Pancreas (tissue), 10 donors: ENCODE results near the gene SSBP3. TPM values are rescaled to one million over a fixed set of nuclear protein-coding genes. Genes with fewer than 3 reads are reported as not detected.

Source experiments
- ATAC-seq, 4 donors: fragments of 200-7000 bp; cut with Tn5 transposase; one replicate each; pipeline versions ENCODE4 v1.8.0 to v1.9.1; 2020; ENCODE audit warnings: mild to moderate bottlenecking in 4 of 4, moderate library complexity in 4 of 4
- DNase-seq, 6 donors: peaks; one replicate each; pipeline ENCODE4 v3.0.0-alpha.2; 2020
- FAIRE-seq: peaks from 2 replicates; lab custom pipeline; 2012; peaks lifted over from hg19 to GRCh38; lab: Jason Lieb, UNC
- H3K27ac ChIP-seq, 4 donors: fragments of 200-600 bp; sonication (generic); 1 replicate in 3 of 4; 2 replicates in 1 of 4; pipeline versions ENCODE4 v1.5.0 to v1.8.0; 2020
- H3K27me3 ChIP-seq, 4 donors: fragments of 200-600 bp; one replicate each; pipeline ENCODE4 v1.8.0; 2021
- H3K36me3 ChIP-seq, 3 donors: fragments of 200-600 bp; sonication (generic) in 1 of 3; one replicate each; pipeline versions ENCODE4 v1.5.0 to v1.8.0; 2020 to 2021
- H3K4me1 ChIP-seq, 3 donors: fragments of 200-600 bp; one replicate each; pipeline ENCODE4 v1.8.0; 2021
- H3K4me3 ChIP-seq, 4 donors: fragments of 200-600 bp; sonication (generic) in 2 of 4; one replicate each; pipeline versions ENCODE4 v1.5.0 to v1.8.0; 2020 to 2021
- H3K9me3 ChIP-seq, 4 donors: fragments of 200-600 bp; one replicate each; pipeline ENCODE4 v1.8.0; 2021
- WGBS, 2 donors: extraction: QIAGEN DNeasy Blood & Tissue Kit; methylation state at CpG; one replicate each; pipeline ENCODE4 v1.1.7; 2013; 5-methylcytosine and 5-hydroxymethylcytosine counted together
- intact Hi-C, 3 donors: fragments of 100-400 bp; cut with DNase I; formaldehyde crosslinking; loops; one replicate each; pipeline versions ENCODE4 v1.11.1 to v1.14.2; 2022
- polyA plus RNA-seq, 2 donors: library from polyadenylated mRNA; stranded (reverse); fragments of 200-250 nt; gene quantifications; one replicate each; pipeline ENCODE4 v1.2.3, GENCODE V29; 2013
- total RNA-seq, 6 donors: library from RNA; stranded (reverse); fragmentation: NEBNext Ultra II Directional in 4 of 6; extraction: Animal tissue kit (Norgen Biotek cat#: 25700) in 4 of 6; gene quantifications; one replicate each; pipeline versions ENCODE4 v1.2.1 to v1.2.4, GENCODE V29; 2021 to 2023
- TF ChIP-seq, protein P1 (sequence below), 4 donors: fragments of 200-600 bp; sonication (generic) in 3 of 4; IDR thresholded peaks; one replicate each; pipeline versions ENCODE4 v1.5.0 to v1.8.0; 2021; ENCODE audit warnings: antibody characterized with exemption in 4 of 4
- donor health status: healthy with polysubstance abuse.
- donor health status: DM: no; HTN: no; CAD: no; lungs with moderate emphysema.
- donor health status: DM: no; HTN: no; CAD: no.
- donor health status: control.
- donor health status: control.
- donor health status: Bipolar disorder and iron deficiency.
- donor health status: DM: yes; HTN: yes; CAD: no.
- donor health status: DM: no; HTN: no; CAD: no.
- donor health status: DM: no; HTN: no; CAD: no.
- donor health status: DM: yes; HTN: yes; CAD: no.

The SSBP3 gene
- total and polyA plus RNA-seq, 8 donors, result 16.4 to 31.0 (median 22.9) TPM

DNA sequence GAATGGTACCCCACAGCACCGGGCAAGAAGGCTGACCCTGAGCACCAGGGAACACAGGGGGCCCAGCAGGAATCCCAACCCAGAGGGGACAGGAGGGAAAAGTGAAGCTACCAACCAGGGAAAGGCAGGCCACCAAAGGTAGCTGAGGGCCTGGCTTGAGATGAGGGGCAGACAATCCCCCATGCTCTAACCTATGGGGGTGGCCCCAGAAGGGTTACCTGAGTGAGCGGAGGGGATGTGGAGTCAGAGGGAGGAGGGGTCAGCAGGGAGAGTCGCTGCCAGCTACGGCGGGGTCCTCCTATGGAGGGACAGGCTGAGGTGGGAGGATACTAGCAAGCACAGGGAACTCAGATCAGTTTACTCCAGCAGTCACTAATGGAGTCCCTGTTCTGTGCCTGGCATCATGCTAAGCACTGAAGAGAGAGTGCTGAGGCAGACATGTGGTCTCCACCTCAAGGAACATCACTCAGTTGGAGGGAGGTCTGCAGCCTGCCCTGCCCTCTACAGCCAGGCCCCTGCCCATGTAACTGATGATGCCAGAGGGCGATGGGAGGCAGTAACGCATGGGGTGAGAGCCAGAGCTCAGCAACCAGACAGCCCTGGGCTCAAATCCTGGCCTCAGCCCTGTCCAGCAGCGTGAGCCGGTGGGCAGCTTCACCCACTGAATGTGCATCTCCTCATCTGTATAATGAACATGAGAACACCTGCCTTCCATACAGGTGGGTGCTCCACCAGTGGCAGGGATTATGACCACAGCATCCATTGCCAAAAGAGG lies 227.7 kb downstream of the SSBP3 start:
- Histone ChIP-seq H3K36me3 (no peaks in the 10 kb centered on the region), H3K27ac (no peak overlapping the region), H3K9me3 (no peaks in the 10 kb centered on the region), H3K4me3 (no peak overlapping the region), H3K27me3 (no peaks in the 10 kb centered on the region), H3K4me1 (no peaks in the 10 kb centered on the region)
- 75 to 93% methylated on average over 9 of the region's 9 CpGs for WGBS, 2 donors
- DNase-seq, result no peak
- ATAC-seq, result no peak
- no peak for FAIRE-seq
- TF ChIP-seq, protein P1, sequence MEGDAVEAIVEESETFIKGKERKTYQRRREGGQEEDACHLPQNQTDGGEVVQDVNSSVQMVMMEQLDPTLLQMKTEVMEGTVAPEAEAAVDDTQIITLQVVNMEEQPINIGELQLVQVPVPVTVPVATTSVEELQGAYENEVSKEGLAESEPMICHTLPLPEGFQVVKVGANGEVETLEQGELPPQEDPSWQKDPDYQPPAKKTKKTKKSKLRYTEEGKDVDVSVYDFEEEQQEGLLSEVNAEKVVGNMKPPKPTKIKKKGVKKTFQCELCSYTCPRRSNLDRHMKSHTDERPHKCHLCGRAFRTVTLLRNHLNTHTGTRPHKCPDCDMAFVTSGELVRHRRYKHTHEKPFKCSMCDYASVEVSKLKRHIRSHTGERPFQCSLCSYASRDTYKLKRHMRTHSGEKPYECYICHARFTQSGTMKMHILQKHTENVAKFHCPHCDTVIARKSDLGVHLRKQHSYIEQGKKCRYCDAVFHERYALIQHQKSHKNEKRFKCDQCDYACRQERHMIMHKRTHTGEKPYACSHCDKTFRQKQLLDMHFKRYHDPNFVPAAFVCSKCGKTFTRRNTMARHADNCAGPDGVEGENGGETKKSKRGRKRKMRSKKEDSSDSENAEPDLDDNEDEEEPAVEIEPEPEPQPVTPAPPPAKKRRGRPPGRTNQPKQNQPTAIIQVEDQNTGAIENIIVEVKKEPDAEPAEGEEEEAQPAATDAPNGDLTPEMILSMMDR (IDR thresholded peaks at IDR 0.05), result no peak
- intact Hi-C loops, result no loop called here

DNA sequence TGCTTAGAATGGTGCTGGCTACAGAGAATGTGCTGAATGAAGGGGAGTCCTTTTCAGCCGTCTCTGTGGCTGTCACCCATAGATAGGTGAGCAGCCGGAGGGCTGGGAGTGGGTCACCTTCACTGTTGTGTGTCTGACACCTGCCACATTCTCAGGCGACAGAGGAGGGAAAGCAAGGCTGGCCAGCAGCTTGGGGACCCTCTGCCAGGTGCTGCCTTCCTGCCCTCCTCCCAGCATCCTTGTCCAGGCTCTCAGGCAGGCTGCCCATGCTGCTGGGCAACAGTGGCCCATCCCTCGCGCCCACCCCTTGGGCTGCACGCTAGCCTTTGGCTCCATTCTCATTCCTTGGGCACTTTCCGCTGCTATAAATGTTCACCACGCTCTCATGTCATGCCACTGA lies 228.5 kb downstream of the SSBP3 start:
- TF ChIP-seq, protein P1 (IDR thresholded peaks at IDR 0.05), result no peak
- intact Hi-C loops, result no loop called here
- no peak overlapping the region for H3K27ac ChIP-seq
- no peaks in the 10 kb centered on the region for H3K4me1 ChIP-seq
- ATAC-seq (no peak), DNase-seq (no peak), FAIRE-seq (no peak)
- H3K27me3 ChIP-seq, result no peaks in the 10 kb centered on the region
- WGBS, 2 donors, result 85 to 87% methylated on average over 8 of the region's 8 CpGs
- no peaks in the 10 kb centered on the region for H3K9me3 ChIP-seq
- H3K4me3 ChIP-seq, result no peak overlapping the region
- H3K36me3 ChIP-seq, result no peaks in the 10 kb centered on the region

DNA sequence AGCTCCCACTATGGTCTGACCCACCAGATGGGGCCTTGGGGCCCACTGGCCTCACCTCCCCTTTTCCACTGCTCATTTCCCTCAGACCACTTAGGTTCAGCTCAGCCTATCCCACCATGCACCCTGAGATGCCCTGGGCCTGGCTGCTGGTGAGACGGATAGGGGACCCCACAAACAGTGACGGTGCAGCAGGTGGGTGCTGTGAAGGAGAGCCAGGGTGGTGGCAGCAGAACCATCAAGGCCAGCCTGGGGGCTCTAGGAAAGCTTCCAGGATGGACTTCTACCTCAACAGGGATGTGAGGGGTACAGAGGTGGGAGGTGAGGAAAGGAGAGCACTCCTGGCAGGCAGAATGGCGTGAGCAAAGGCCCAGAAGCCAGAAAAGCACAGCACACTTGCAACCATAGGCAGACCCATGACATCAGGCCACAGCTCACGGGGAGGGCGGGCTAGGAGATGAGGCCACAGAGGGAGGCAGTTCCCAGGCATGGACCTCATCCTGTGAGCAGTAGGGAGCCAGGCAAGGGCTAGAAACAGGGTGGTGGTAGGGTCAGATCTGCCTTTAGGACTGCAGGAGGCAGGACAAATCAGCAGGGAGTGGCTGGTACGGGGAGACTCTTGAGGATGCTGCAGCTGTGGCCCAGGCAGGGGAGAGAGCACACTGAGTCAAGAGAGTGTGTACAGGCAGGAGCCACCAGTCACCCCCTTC lies 229.4 kb downstream of the SSBP3 start:
- intact Hi-C loops, result no loop called here
- H3K9me3 ChIP-seq, result no peaks in the 10 kb centered on the region
- no peaks in the 10 kb centered on the region for H3K36me3 ChIP-seq
- H3K27ac ChIP-seq, result no peak overlapping the region
- no peak overlapping the region for H3K4me3 ChIP-seq
- FAIRE-seq, result no peak
- TF ChIP-seq, protein P1 (IDR thresholded peaks at IDR 0.05), result no peak
- H3K4me1 ChIP-seq, result no peaks in the 10 kb centered on the region
- DNase-seq, result no peak
- ATAC-seq, result no peak
- 93 to 96% methylated on average over 6 of the region's 6 CpGs for WGBS, 2 donors
- H3K27me3 ChIP-seq, result no peaks in the 10 kb centered on the region

Other genes starting within 250 kb of the SSBP3 start
- 1 to 10 TPM; 3.9 to 9.1 (median 4.9) TPM for gene CYB5RL, start 206.4 kb downstream of the SSBP3 start, total RNA-seq
- gene CYB5RL, start 206.4 kb downstream of the SSBP3 start, polyA plus RNA-seq, result 1 to 10 TPM; 3.2 to 3.7 TPM
- gene MRPL37, start 206.2 kb downstream of the SSBP3 start, total RNA-seq, result 10 to 100 TPM; 31.4 to 49.2 (median 41.3) TPM
- 10 to 100 TPM; 17.5 to 28.9 TPM for gene MRPL37, start 206.2 kb downstream of the SSBP3 start, polyA plus RNA-seq
- 1 to 10 TPM; 2.6 to 6.7 (median 3.1) TPM for gene ACOT11, start 141.8 kb upstream of the SSBP3 start, total RNA-seq
- gene ACOT11, start 141.8 kb upstream of the SSBP3 start, polyA plus RNA-seq, result 1 to 10 TPM; 2.8 to 5.1 TPM
- gene FAM151A, start 217.1 kb upstream of the SSBP3 start, total RNA-seq, result under 1 TPM in 1 of 6 donors, not detected in 5; 0.12 TPM
- gene FAM151A, start 217.1 kb upstream of the SSBP3 start, polyA plus RNA-seq, result under 1 TPM in 1 of 2 donors, not detected in 1; 0.21 TPM
- gene MROH7, start 235.4 kb upstream of the SSBP3 start, total RNA-seq, result 1 to 10 TPM in 2 of 6 donors, under 1 TPM in 4; 0.38 to 2.2 (median 0.95) TPM
- 1 to 10 TPM; 2.0 to 4.6 TPM for gene MROH7, start 235.4 kb upstream of the SSBP3 start, polyA plus RNA-seq